HFFc6 (cell line): Measurements from ENCODE around the gene MPPED1. TPM values are rescaled to one million over a fixed set of nuclear protein-coding genes. Genes with fewer than 3 reads are reported as not detected.

Source experiments
- DNase-seq: peaks from one replicate; pipeline ENCODE4 v3.0.0-alpha.2; 2018
- H3K27ac Mint-ChIP-seq: 2 replicates; pipeline ENCODE4 v1.8.0; 2020; ENCODE audit warnings: mild to moderate bottlenecking, mixed read lengths
- H3K27me3 Mint-ChIP-seq: 2 replicates; pipeline ENCODE4 v1.8.0; 2021; ENCODE audit warnings: mild to moderate bottlenecking, moderate library complexity, mixed read lengths; ENCODE audit not compliant: insufficient read depth
- H3K36me3 Mint-ChIP-seq: 2 replicates; pipeline ENCODE4 v1.8.0; 2021; ENCODE audit warnings: low read depth, mixed read lengths
- H3K4me1 Mint-ChIP-seq: 2 replicates; pipeline ENCODE4 v1.8.0; 2020; ENCODE audit warnings: low read depth, mixed read lengths
- H3K4me3 Mint-ChIP-seq: 2 replicates; pipeline ENCODE4 v1.8.0; 2020; ENCODE audit warnings: mild to moderate bottlenecking, moderate library complexity, mixed read lengths
- H3K9me3 Mint-ChIP-seq: 2 replicates; pipeline ENCODE4 v1.8.0; 2020; ENCODE audit warnings: mild to moderate bottlenecking, mixed read lengths
- CTCF ChIP-seq: fragments of 200-600 bp; sonication (generic); IDR thresholded peaks from 2 replicates; pipeline ENCODE4 v1.5.0; 2021; ENCODE audit warnings: antibody characterized with exemption, mild to moderate bottlenecking
- total RNA-seq, 6 experiments: library from RNA; stranded (reverse); fragmentation: NEBNext Ultra II Directional; extraction: Animal tissue kit (Norgen Biotek cat#: 25700); gene quantifications; 2 replicates in 1 of 6; 3 replicates in 5 of 6; pipeline ENCODE4 v1.2.3, GENCODE V29; 2021

Gene MPPED1
- total RNA-seq, 6 experiments from 2014 or later = not detected

DNA sequence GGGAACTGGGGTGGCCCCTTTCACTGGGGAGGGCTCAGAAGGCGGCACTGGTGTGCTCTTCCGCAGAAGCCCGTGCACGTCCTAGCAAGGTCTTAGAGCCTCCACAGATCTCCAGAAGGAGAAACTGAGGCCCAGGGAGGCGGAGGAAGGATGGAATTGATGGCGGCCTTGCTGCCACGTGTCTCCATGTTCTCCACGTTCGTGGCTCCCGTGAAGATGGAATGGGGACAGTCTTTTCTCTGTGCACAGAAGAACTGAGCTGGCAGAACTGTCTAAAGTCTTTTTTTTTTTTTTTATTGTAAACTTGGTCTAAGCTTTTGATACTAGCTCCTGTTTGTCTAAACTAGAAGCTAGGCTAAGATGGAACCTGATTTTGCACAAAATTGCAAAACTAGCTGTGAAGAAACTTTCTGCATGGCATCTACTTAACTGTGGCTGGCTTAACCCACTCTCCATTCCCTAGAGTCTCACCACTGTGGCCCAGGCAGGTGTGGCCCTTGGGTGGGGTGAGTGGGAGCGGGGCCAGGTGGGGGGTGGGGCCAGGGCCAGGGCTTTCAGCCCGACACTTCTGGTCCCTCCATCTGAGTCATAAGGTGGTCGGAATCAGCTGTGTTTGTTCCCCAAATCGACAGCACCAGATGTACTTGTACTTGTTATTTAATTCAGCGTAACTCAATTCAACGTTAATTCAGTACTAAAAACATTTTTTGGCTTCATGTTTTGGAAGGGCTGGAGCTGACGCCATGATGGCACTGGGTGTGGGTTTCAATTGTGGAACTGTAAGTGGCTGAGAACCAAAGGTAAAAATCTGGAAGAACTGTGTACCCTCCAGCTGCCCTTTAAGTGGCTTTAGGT is 120.7 kb downstream of the MPPED1 start:
- Mint-ChIP-seq H3K27me3 (peaks cover 7% of the 10 kb centered on the region), H3K9me3 (peaks cover 69% of the 10 kb centered on the region), H3K27ac (no peak overlapping the region), H3K36me3 (peaks cover 13% of the 10 kb centered on the region), H3K4me3 (no peak overlapping the region), H3K4me1 (no peaks in the 10 kb centered on the region)
- no peak for DNase-seq
- no peak for TF ChIP-seq CTCF

GRCh38 chr22:43533156-43533530 is 121.3 kb downstream of the MPPED1 start:
- H3K4me1 Mint-ChIP-seq = no peaks in the 10 kb centered on the region
- H3K4me3 Mint-ChIP-seq = no peak overlapping the region
- TF ChIP-seq CTCF = no peak
- no peak for DNase-seq
- peaks cover 7% of the 10 kb centered on the region for H3K27me3 Mint-ChIP-seq
- peaks cover 69% of the 10 kb centered on the region for H3K9me3 Mint-ChIP-seq
- no peak overlapping the region for H3K27ac Mint-ChIP-seq
- peaks cover 16% of the 10 kb centered on the region for H3K36me3 Mint-ChIP-seq

- Mint-ChIP-seq H3K27ac (no peak overlapping the region), H3K4me3 (no peak overlapping the region), H3K36me3 (peaks cover 18% of the 10 kb centered on the region), H3K9me3 (peaks cover 72% of the 10 kb centered on the region), H3K4me1 (no peaks in the 10 kb centered on the region), H3K27me3 (peaks cover 7% of the 10 kb centered on the region)
- no peak for DNase-seq
- no peak for TF ChIP-seq CTCF
Observed at GRCh38 chr22:43533656-43534428, 122.0 kb downstream of the MPPED1 start.

GRCh38 chr22:43534916-43535315 is 123.1 kb downstream of the MPPED1 start:
- no peak for DNase-seq
- no peak overlapping the region for H3K4me3 Mint-ChIP-seq
- no peaks in the 10 kb centered on the region for H3K4me1 Mint-ChIP-seq
- H3K27me3 Mint-ChIP-seq = peaks cover 7% of the 10 kb centered on the region
- H3K36me3 Mint-ChIP-seq = peaks cover 13% of the 10 kb centered on the region
- no peak for TF ChIP-seq CTCF
- H3K27ac Mint-ChIP-seq = no peak overlapping the region
- peaks cover 75% of the 10 kb centered on the region for H3K9me3 Mint-ChIP-seq

DNA sequence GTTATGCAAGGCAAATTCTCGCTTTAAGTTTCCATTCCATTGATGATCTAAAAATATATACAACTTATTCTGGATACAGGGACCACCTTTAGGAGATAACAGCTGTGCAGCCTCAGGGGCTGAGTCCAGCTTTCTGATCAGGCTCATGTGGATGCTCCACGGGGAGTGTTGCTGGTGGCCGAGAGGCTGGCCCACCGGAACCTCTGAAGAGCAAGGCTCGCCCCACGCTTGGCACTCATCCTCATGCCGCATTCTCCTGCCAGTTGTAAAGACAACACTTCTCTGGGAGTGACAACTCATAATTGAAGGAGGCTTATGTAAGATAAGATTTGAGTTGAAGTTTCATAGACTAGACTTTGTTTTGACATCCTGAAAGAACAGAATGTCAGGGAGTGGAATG is 123.5 kb downstream of the MPPED1 start:
- no peak for TF ChIP-seq CTCF
- Mint-ChIP-seq H3K9me3 (peaks cover 75% of the 10 kb centered on the region), H3K4me3 (no peak overlapping the region), H3K27me3 (peaks cover 5% of the 10 kb centered on the region; the same call in 1 of the 2 replicates), H3K4me1 (no peaks in the 10 kb centered on the region), H3K36me3 (peaks cover 10% of the 10 kb centered on the region), H3K27ac (no peak overlapping the region)
- DNase-seq = no peak
